GM21381 (cell line): ENCODE data around the gene JAM3.

Experiments
- ATAC-seq: cut with Tn5 transposase; IDR thresholded peaks from one replicate; pipeline ENCODE4 v1.9.1; 2021; ENCODE audit warnings: mild to moderate bottlenecking, moderate library complexity; ENCODE audit not compliant: unreplicated experiment

The JAM3 gene

DNA sequence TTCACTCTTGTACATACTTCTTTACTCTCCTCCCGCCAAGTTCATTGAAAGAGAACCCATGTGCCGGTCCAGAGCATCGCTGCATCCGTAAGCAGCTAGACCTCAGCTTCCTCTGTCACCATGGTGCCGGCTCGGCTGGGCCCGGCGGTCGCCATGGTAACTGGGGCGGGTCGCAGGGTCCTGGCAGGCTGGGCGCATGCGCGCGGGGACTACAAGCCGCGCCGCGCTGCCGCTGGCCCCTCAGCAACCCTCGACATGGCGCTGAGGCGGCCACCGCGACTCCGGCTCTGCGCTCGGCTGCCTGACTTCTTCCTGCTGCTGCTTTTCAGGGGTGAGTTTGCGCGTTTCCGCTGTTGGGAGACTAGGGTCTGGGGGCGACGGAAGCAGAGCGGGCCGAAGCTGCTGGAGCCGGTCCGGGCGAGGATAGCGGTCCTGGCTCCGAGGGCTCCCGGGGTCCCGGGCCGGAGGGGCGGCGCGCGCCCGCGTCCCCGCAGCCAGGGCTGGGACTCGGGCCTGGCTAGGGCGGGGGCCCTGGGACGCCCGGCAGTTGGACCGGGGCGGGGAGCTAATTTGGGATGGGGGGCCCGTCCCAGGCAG is at the start of gene JAM3:
Gene JAM3 (plus strand): TSS at position 244 of the 597 bp plus-strand sequence. CDS start 12 bp downstream, at position 256.
- peak; percentile 89 for ATAC-seq

DNA sequence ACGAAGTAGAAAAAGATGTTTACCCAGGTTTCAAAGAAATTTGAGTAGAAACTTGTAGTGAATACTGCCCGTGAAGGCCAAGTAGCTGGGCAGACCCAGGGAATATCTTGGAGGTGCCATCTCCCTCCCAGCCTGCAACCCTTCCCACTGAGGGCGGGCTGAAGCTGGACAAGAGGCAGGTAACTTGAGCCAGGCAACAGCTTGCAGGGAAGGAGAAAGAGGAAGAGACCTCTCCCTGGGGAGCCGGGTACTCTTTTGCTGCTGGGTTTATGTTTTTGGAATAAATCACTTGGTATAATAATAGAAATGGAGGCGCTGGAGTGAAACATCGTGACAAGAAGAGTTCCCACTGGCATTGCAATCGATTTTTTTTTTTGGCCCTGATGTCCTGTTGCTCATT is 49.4 kb upstream of the JAM3 start:
- no peak for ATAC-seq

DNA sequence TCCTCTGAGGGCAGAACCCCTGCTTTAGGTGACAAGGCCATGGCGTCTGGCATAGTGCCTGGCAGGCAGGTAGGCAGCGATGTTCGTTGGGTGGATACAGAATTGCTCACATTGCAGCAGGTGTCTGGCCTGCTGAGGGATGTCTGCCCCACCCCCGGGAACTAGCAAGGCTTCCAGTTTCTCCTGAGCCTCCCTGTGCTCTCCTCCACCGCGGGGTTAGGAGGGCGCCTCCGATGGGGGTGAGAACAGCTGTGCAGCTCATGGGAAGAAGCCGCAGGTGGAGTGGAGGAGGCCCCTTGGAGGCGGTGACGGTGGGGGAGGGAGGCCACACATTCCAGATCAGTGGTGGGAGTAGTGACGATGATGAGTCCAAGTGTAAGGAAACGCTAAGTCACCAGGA is 48.3 kb upstream of the JAM3 start:
- ATAC-seq: no peak

DNA sequence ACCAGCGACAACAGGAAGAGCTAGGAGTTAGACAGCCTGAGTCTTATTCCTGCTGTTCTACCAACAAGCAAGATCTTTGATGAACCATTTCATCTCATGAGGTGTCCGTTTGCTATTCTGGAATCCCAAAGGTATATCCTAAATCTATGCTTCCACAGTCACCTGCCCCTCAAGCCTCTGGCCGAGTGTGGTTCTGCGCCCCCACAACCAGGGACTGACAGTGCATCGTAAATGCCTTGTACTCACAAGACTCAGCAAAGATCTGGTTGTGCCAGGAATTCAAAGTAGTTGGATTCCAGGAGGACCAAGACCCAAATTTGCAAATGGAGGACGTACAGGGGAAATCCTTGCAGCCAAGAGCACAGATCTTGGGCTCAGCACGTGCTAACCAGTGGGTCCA is 47.5 kb upstream of the JAM3 start:
- no peak for ATAC-seq

DNA sequence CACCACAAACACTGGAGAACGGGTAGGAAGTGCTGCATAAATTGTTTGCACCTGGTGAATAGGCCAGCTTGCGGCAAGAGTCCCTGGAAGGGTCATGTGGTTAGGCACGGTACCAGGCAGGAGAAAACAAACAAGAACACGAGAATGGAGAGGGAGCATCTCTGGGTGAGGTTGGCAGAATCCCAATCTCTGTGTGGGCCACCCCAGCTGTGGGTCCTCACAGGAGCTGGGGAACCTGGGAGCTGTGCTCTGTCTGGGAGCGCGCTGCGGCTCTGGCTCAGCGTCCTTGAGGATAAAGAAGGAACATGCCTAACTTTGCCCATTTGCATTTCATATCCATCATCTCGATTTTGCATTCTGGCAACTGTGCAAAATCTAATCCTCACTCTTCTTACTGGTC is 46.1 kb upstream of the JAM3 start:
- ATAC-seq: no peak

DNA sequence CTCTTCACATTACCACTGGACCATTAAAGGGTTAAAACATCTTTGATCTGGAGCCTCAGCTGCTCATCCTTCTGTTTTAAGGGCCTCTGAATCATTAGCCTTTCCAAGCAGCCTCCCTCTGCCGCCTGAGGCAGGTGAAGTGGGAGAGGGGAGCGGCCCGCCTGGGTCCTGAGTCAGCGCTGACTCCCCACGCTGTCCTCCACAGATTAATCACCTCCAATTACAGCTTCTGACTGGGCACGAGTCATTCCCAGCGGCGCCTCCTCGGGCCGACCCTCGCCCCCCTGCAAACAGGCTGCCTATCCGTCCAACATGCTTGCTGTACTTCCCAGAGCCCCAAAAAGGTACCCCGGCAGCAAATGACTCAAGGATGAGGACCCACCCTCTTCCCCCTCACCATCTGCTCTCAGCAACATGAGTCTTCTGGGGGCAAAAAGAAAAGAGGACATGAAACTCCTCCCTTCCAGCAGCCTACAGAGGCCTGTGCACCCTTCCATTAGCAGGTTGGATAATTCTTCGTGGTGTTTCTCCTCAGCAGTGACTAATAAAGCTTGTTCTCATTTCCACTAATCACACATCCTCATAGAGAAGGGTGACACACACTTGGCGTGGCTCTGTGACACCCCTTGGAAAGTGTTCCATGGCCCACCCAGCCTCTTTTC is 44.3 kb upstream of the JAM3 start:
- no peak for ATAC-seq

DNA sequence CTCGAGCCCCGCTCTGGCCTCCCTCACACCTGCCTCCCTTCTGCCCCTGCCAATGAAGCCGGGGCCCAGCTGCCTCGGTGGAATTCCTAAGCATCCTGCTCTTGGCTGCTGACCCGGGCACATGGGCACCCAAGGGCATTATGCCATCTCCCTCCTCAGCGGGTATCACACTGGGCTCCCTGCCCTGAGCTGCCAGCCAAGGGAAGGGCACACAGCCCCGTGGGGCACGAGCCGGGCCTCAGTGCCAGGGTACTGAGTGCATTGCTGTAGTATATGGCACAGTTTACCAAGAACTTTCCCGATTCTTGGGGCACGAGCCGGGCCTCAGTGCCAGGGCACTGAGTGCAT is 43.8 kb upstream of the JAM3 start:
- no peak for ATAC-seq

DNA sequence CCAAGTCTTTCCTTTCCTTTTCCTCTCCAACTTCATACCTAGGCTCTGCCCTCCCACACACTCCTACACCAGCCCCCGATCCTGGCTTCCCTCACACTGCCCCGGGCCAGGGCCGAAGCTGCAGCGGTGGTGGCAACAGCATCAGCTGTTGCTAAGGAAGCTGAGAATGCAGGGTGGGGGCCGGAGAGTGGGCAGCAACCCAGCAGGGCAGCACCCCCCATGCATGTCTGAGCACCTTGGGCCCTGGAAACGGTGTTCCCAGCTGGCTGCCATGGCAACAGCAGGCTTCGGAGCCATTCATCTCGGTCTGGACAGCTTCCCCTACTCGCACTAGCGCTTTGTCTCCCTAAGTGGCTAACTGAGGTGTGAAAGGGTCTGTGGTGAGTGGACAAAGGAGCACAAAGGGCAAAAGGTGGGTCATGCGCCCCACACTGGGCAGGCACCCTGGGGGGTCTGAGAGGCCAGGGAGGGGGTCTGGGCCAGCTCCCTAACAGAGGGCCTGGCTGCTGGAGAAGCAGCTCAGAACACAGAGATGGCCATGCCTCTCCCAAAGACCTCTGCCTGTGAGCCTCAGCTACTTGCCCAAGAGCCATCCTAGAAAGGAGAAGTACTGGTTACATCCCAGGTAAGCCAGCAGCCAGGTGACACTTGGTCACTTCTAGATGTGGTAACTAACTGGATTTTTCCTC is 42.1 kb upstream of the JAM3 start:
- ATAC-seq: no peak

DNA sequence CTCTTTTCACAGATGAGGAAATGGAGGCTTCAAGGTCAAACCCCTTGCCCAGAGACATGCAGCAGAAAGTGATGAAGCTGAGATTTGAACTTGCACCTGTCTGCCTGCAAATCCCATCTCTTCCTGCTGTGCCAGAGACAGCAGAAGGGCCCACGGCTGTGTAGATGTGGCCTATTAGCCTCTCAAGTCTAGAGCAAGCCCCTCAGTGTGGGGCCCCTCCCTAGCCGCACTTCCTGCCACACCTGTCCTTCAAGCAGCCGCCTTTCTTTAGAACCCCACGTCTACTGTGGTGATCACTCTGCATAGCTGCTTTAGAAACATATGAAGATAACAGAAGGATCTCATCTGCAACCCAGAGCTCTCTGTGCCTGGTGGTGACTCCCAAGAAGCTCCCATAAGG is 41.2 kb upstream of the JAM3 start:
- no peak for ATAC-seq

DNA sequence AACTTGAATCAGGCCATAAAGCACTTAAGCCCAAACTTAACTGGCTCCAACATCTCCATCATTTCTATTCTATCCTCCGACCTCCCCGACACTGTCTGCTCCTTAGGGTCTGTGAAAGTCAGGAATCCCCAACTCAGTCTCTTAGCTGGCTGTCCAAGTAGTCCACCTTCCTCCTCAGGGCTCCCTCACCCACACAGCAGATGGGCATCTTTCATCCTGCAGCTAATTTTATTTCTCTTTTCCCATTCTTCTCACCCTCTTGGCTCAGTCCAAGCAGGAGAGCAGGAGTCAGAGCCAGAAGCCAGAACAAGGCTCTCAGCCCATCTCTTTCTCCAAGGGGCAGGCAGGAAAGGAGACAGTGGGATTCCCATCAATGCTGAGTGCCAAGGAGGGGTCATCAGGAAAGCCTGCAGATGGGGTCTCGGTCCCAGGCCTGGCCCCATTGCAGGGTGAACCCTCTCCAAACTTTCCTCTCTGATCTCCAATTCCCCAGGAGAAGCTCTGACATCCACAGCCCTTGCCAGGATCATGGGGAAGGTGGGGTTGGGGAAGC is 40.4 kb upstream of the JAM3 start:
- ATAC-seq: no peak

DNA sequence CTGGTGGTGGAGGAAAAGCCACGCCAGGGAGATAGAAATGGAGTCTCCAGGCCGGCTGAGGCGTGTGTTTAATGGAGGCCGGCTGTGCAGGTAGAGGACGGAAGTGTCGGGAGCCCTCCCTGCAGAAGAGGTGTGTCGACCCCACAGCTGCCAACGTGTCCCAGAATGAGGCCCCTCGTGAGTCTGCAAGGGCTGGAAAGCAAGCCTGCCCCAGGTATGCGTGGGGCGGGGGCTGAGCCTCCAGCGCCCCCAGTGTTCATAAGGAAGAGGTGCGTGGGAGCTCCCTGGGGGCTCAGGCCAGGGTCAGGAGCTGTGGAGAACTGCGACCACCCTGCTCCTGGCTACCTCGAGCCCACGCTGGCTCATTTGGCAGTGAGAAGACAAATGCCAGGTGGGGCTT is 38.0 kb upstream of the JAM3 start:
- no peak for ATAC-seq

DNA sequence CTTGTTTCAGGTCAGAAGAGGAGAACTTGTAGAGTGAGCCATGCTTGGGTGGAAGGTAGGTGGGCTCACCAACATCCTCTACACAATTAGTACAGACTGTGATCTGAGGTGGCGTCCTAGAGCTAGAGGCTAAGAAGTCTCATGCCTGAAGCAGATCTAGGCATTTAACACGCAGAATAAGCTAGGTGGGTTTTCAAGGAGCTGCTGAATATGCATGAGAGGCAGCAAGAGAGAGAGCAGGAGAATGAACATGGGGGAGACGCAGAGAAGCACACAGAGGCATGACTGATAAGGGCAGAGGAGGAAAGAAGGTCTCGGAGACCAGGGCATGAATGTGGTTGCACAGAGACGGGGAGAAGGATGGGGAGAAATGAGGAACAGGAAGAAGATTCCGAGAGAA is 36.8 kb upstream of the JAM3 start:
- ATAC-seq: no peak

DNA sequence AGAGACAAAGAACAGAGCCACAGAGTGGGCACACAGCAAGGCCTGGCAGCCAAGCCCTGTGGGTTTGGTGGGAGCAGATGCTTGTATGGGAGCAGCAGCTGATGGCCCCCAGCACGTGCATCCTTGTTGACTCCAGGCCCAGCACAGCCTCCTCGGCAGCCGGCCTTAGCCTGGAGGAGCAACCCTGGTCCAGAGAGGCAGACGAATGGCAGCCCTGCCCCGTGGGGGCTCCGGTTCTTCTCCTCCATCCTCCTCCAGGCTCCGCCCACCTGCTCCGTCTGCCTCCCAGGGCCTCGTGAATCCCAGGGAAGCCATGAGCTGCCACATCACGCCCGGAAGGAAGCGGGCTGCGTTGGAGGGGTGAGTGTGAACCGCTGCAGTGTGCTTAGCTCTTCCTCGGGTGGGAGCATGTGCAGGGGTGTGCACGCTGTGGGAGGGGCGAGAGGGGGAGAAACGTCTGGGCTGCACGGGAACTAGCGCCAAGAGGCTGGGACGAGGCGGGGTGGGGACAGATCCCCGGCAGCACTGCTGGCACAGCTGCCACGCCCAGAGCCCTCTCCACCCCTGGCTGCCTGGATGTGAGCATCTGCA is 36.3 kb upstream of the JAM3 start:
- ATAC-seq: no peak

DNA sequence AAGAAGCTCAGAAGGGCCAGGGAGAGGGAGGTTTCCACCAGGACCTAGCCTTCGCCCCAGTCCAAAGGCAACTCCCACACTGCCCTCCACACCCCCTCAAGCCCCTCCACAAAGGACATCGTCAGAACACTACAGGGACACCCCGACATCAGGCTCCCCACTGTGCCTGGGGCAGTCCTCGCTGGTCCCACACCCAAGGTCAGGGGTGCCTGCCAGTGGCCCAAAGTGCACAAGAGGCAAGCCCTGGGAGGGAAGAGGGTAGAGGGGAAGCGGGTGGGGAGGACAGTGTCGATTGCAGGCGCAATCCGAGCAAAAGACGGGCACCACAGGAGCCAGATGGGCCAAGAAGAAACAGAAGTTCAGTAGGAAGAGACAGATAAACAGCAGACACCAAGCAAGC is 35.6 kb upstream of the JAM3 start:
- ATAC-seq: no peak

DNA sequence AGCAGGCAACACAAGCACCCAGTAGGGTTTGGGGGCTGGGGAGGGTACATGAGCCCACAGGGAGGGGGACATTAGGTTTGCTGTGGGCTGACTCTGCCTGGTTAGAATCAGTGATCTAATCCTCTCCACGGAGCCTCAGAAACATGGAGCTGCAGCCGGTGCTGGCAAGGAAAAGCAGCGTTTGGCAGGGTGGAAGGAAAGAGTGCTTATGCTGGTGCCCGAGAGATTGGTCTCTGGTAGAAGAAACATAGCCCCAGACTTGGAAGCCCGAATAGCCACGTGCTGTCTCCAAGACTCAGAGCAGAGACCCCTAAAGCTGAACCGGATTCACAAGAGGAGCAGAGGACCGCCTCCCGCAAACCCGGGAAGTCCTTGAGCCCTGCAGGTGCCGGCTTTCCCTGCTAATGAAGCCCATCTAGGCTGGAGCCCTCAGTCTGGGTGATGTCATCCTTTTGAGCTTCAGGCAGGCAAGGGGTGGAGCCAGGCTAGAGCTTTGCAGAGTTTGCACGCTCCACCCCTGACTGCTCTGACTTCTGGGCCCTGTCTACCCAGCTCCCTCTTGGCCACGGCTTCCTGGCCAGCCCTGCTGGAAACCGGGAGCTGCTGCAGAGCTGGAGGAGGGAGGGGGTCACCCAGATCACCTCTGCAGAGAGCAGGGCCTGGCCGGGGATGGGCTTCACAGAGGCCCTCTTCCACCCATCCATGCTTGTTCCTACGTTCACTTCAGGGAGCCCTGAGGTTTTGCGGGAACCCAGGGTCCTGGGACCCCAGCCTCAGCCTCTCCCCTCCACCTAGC is 35.0 kb upstream of the JAM3 start:
- ATAC-seq: peak; percentile 52

DNA sequence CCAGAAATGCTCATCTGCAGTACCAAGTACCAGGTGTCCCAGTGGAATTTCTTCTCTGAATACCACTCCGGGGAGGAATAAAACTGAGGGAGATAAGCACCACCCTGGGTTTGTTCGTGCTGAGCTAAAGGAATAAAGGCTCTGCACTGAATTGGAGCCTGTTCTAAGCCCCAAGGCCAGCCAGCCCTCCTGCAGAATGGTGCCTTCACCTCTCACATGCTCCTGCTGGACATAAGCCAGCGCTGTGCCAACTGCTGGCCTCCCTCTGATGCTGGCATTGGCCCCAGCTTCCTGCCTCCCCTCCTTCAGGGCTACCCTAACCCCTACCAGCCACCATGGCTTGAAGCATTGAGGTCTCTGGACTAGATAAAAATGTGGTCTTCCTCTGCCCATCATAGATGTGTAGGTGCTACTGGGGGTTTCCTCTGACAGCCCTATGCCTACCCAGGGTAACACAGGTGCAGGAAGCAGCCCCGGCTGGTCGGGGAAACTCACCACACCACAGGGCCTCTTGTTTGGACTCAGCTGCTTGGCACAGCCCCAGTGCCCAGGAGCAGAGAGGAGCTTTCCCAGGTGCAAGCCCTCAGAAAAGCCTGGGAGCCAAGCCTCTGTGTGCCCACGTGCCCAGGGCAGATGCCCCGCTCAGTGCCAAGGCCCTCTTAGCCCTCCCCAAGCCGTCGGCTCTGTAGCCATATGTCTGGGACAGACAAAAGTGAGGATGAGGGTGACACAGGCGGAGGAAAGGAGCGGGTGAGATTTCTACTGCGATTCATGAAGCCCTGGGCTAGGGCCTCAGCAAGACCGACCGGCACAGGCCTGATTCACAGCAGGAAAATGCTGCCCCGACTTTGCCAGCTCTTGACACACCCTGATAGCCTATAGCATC is 34.1 kb upstream of the JAM3 start:
- no peak for ATAC-seq

DNA sequence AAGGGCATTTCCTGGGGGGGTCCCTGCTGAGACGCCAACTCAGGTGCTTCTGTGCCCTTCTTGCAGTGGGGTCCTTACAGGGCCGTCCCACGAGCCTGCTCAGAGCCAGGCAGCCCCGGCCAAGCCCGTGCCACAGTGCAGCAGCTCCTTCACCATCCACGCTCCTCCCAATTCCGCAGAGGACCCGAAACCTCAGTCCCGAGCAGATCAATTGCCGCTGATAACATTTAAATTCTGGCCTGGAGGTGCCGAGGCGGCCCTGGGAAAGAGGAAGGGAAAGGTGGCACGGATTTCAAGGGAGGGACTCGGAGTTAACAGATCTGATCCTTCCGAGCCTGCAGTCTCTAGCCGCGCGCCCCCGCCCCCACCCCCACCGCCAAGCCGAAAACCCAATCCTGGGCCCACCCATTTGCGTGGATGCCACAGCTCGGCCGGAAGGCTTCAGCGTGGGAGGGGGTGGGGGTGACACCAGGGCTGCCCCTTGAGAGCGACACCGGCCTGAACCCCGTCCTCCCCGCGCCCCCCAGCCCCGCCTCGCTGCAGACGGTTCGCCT is 32.3 kb upstream of the JAM3 start:
- no peak for ATAC-seq

DNA sequence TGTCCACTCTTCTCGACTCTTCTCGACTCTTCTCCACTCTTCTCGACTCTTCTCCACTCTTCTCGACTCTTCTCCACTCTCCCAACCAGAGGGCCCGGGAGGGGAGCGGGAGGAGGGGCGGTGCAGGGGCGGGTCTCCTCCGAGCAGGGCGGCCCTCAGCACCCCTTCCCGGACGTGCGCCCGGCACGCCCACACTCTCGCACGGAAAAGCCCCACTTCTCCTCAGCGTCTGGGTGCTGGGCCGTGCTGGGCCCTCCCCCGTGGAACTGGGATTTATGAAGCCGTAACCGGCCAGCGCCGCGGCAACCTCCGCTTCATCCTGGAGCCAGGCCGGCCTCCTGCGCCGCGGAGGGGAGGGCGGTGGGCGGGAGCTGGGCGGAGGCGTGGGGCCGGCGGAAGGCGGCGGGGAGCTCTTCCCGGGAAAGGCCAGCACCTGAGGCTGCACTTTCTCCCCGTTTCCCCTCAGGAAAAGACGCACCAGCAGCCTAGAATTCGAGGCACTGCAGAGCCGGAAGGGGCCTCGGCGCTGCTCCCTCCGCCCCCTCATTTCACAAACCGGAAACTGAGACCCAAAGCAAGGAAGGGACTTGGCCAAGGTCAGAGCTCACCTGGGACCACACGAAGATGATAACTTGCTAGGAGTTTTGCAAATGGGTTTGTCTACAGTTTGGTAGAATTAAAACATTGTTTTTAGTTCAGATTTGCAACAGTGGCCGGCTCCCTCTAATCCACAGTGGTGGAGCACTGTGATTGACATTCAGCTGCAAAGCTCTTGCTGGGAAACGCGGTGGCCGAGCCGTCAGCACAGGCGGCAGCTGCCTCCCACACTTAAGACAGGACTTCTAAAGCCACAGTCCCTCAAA is 31.6 kb upstream of the JAM3 start:
- ATAC-seq: peak; percentile 65
